Lung (tissue), 12 donors: ENCODE measurements around the gene SEPHS1. TPM values are rescaled to one million over a fixed set of nuclear protein-coding genes. Genes with fewer than 3 reads are reported as not detected.
"Not testable (repeated sequence)": the region's sequence is repeated elsewhere in the genome, so short reads cannot be mapped to it uniquely, and the experiment has no call there.

Experiments
- ATAC-seq: fragments of 200-7000 bp; cut with Tn5 transposase; one replicate; pipeline ENCODE4 v1.9.1; 2020; ENCODE audit warnings: moderate number of reproducible peaks; ENCODE audit not compliant: insufficient read depth, low FRiP score
- DNase-seq, 3 donors: peaks; one replicate each; pipeline ENCODE4 v3.0.0-alpha.2; 2013 to 2017
- H3K27ac ChIP-seq, 2 donors: one replicate each; pipeline ENCODE4 v1.5.1; 2013; ENCODE audit warnings: mild to moderate bottlenecking in 2 of 2, moderate library complexity in 2 of 2, control low read depth in 1 of 2, inconsistent platforms in 1 of 2, low read depth in 1 of 2, low read length in 1 of 2
- H3K27me3 ChIP-seq, 3 donors: one replicate each; pipeline ENCODE4 v1.5.1; 2013; ENCODE audit warnings: low read length in 2 of 3; ENCODE audit not compliant: control insufficient read depth in 3 of 3, insufficient read depth in 3 of 3
- H3K36me3 ChIP-seq, 4 donors: one replicate each; pipeline ENCODE4 v1.5.1; 2013; ENCODE audit warnings: low read length in 4 of 4, mild to moderate bottlenecking in 1 of 4, moderate library complexity in 1 of 4; ENCODE audit not compliant: control insufficient read depth in 4 of 4, insufficient read depth in 4 of 4
- H3K4me1 ChIP-seq, 5 donors: one replicate each; pipeline ENCODE4 v1.5.1; 2013; ENCODE audit warnings: low read length in 5 of 5, mild to moderate bottlenecking in 2 of 5, moderate library complexity in 1 of 5; ENCODE audit not compliant: control insufficient read depth in 5 of 5, insufficient read depth in 5 of 5
- H3K4me3 ChIP-seq: one replicate; pipeline ENCODE4 v1.5.1; 2013; ENCODE audit warnings: mild to moderate bottlenecking, control low read depth, moderate library complexity
- H3K9ac ChIP-seq, 2 donors: one replicate each; pipeline ENCODE4 v1.5.1; 2013; ENCODE audit warnings: low read length in 2 of 2, control low read depth in 1 of 2; ENCODE audit not compliant: insufficient read depth in 1 of 2
- H3K9me3 ChIP-seq, 4 donors: one replicate each; pipeline ENCODE4 v1.5.1; 2013; ENCODE audit warnings: low read length in 3 of 4, mild to moderate bottlenecking in 1 of 4, moderate library complexity in 1 of 4; ENCODE audit not compliant: control insufficient read depth in 4 of 4, insufficient read depth in 3 of 4
- WGBS, 2 donors: extraction: QIAGEN DNeasy Blood & Tissue Kit; methylation state at CpG; one replicate each; pipeline ENCODE4 v1.1.7; 2013; 5-methylcytosine and 5-hydroxymethylcytosine counted together
- polyA plus RNA-seq, 2 donors: library from polyadenylated mRNA; stranded (reverse); fragments of 200-250 nt; gene quantifications; one replicate each; pipeline ENCODE4 v1.2.1, GENCODE V29; 2013
- total RNA-seq, 2 donors: library from RNA; depleted of rRNA in 1 of 2; stranded (reverse); fragments of >200 nt in 1 of 2; gene quantifications; one replicate each; pipeline ENCODE4 v1.2.1, GENCODE V29; 2014 to 2021
- TF ChIP-seq, protein P1 (sequence below): IDR thresholded peaks from 2 replicates; pipeline ENCODE4 v1.5.1; 2012; ENCODE audit warnings: mild to moderate bottlenecking; ENCODE audit errors: control extremely low read depth, extremely low read depth
- donor health status: control.
- donor health status: control.
- donor health status: Bipolar disorder and iron deficiency.
- donor health status: healthy.
- donor health status: DM: yes; HTN: yes; CAD: no.

The SEPHS1 gene
- total and polyA plus RNA-seq, 4 donors: 19.5 to 47.3 (median 35.4) TPM

DNA sequence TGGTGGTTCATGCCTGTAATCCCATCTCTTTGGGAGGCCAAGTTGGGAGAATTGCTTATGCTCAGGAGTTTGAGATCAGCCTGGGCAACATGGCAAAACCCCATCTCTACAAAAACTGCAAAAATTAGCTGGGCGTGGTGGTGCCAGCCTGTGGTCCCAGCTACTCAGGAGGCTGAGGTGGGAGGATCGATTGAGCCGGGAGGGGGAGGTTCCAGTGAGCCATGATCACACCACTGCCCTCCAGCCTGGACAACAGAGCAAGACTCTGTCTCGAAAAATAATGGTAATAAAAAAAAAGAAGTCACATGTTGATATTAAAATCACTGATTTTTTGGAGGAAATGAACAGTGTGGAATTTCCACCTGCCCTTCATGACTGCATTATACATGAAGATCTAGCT is 64.0 kb downstream of the SEPHS1 start:
- H3K4me3 ChIP-seq: no peak overlapping the region
- H3K27me3 ChIP-seq: no peaks in the 10 kb centered on the region
- H3K4me1 ChIP-seq: no peaks in the 10 kb centered on the region
- no peak for ATAC-seq
- H3K27ac ChIP-seq: no peak overlapping the region
- DNase-seq: no peak
- peaks cover 12 to 33% (median 14%) of the 10 kb centered on the region in 4 donors for H3K36me3 ChIP-seq
- H3K9ac ChIP-seq: no peak overlapping the region
- WGBS, 2 donors: 95 to 98% methylated on average over 4 of the region's 4 CpGs
- H3K9me3 ChIP-seq: no peaks in the 10 kb centered on the region
- TF ChIP-seq, protein P1, sequence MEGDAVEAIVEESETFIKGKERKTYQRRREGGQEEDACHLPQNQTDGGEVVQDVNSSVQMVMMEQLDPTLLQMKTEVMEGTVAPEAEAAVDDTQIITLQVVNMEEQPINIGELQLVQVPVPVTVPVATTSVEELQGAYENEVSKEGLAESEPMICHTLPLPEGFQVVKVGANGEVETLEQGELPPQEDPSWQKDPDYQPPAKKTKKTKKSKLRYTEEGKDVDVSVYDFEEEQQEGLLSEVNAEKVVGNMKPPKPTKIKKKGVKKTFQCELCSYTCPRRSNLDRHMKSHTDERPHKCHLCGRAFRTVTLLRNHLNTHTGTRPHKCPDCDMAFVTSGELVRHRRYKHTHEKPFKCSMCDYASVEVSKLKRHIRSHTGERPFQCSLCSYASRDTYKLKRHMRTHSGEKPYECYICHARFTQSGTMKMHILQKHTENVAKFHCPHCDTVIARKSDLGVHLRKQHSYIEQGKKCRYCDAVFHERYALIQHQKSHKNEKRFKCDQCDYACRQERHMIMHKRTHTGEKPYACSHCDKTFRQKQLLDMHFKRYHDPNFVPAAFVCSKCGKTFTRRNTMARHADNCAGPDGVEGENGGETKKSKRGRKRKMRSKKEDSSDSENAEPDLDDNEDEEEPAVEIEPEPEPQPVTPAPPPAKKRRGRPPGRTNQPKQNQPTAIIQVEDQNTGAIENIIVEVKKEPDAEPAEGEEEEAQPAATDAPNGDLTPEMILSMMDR: no peak

DNA sequence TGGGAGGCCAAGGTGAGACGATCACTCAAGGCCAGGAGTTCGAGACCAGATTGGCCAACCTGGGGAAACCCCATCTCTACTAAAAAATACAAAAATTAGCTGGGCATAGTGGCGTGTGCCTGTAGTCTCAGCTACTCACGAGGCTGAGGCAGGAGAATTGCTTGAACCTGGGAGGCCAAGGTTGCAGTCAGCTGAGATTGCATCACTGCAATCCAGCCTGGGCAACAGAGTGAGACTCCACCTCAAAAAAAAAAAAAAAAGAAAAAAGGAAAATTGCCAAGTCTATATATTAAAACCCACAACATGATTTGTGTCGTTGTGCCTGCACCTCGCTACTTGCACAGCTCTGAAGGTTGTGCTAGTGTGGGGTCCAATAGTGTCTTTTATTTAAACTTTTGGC is 65.7 kb downstream of the SEPHS1 start:
- not testable (repeated sequence) for H3K4me3 ChIP-seq, H3K27ac ChIP-seq, DNase-seq, H3K9ac ChIP-seq, H3K9me3 ChIP-seq, ATAC-seq, H3K27me3 ChIP-seq, H3K4me1 ChIP-seq
- WGBS, 2 donors: 96% methylated on average over 6 of the region's 6 CpGs
- peaks cover 6 to 34% (median 11%) of the 10 kb centered on the region in 4 donors for H3K36me3 ChIP-seq

DNA sequence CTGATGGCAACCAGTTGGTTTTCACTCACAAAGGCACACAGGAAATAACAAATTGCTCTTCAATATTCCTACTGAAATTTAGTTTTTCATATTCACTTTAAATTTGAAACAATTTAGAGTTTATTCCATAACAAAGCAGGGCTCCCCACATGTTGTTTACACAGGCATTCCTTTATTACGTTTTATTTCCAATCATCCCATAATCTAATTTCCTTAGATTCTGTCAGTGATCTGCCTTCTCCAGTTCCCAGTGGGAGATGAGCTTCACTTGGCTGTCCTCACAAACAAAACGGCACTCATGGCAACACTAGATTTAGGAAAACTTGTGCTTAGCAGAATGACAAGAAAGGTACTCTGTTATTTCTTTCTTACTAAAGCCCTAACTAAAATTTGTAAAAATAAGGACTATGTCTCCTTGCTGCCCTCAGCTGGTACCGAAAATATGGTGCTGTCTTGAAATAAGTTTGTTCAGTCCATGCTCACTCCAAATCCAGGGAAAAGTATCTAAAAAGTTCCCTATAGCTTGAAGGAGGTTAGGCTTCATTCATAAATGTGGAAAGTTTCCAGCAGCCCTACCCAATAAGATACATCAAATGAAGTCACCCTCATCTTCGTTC is 71.2 kb downstream of the SEPHS1 start:
- Histone ChIP-seq H3K4me1 (peaks cover 0 to 19% (median 6%) of the 10 kb centered on the region in 5 donors), H3K36me3 (peaks cover 0 to 19% (median 6%) of the 10 kb centered on the region in 4 donors), H3K4me3 (no peak overlapping the region), H3K9me3 (no peaks in the 10 kb centered on the region), H3K27me3 (no peaks in the 10 kb centered on the region), H3K27ac (no peak overlapping the region), H3K9ac (no peak overlapping the region)
- 66 to 79% methylated on average over 4 of the region's 4 CpGs for WGBS, 2 donors
- DNase-seq: peak; percentile 47 to 86 (median 80)
- ATAC-seq: no peak
- TF ChIP-seq, protein P1: no peak

DNA sequence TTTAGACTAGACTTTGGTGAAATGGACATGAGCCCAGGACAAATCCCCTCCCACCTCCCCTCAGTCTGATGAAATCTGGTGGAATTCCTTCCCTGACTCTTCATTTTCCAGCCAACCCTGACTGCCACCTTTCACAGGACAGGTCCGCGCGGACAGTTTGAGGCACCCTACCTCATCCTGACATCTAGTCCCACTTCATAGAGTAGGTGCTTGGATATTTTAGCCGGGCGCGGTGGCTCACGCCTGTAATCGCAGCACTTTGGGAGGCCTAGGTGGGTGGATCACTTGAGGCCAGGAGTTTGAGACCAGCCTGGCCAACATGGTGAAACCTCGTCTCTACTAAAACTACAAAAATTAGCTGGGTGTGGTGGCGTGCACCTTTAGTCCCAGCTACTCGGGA is 71.9 kb downstream of the SEPHS1 start:
- H3K27ac ChIP-seq, DNase-seq, ATAC-seq, H3K4me3 ChIP-seq, H3K9ac ChIP-seq, H3K27me3 ChIP-seq, H3K9me3 ChIP-seq: not testable (repeated sequence)
- Histone ChIP-seq H3K36me3 (peaks cover 0 to 15% (median 3%) of the 10 kb centered on the region in 4 donors), H3K4me1 (peaks cover 0 to 27% (median 6%) of the 10 kb centered on the region in 5 donors)
- WGBS, 2 donors: 97 to 99% methylated on average over 11 of the region's 11 CpGs
